GM23338 (cell line): Measurements from ENCODE around the gene ATXN7L2. TPM values are rescaled to one million over a fixed set of nuclear protein-coding genes. Genes with fewer than 3 reads are reported as not detected.

Experiments used
- ATAC-seq: fragments of 200-7000 bp; cut with Tn5 transposase; 3 replicates; pipeline ENCODE4 v1.9.1; 2020
- DNase-seq: peaks from one replicate; pipeline ENCODE4 v3.0.0-alpha.2; 2015; ENCODE audit warnings: low spot score
- H2AFZ ChIP-seq: fragments of 200-600 bp; sonication (generic); 2 replicates; pipeline ENCODE4 v1.8.0; 2016; ENCODE audit warnings: antibody characterized with exemption, mild to moderate bottlenecking, moderate library complexity
- H3F3A ChIP-seq: fragments of 200-600 bp; sonication (generic); replicated peaks from 2 replicates; pipeline ENCODE4 v1.8.0; 2017; ENCODE audit warnings: antibody characterized with exemption, mixed run types, low read depth
- H3K27ac ChIP-seq: fragments of 200-600 bp; sonication (generic); 2 replicates; pipeline ENCODE4 v1.6.1; 2016; ENCODE audit warnings: low read depth
- H3K27me3 ChIP-seq: fragments of 200-600 bp; sonication (generic); 2 replicates; pipeline ENCODE4 v1.8.0; 2016; ENCODE audit warnings: mild to moderate bottlenecking, mixed run types, moderate library complexity; ENCODE audit not compliant: insufficient read depth
- H3K36me3 ChIP-seq: fragments of 200-600 bp; sonication (generic); 2 replicates; pipeline ENCODE4 v1.8.0; 2016; ENCODE audit warnings: mild to moderate bottlenecking; ENCODE audit not compliant: insufficient read depth
- H3K4me1 ChIP-seq: fragments of 200-600 bp; sonication (generic); 2 replicates; pipeline ENCODE4 v1.8.0; 2016; ENCODE audit warnings: mild to moderate bottlenecking, moderate library complexity; ENCODE audit not compliant: insufficient read depth
- H3K4me2 ChIP-seq: fragments of 200-600 bp; sonication (generic); 2 replicates; pipeline ENCODE4 v1.7.1; 2017; ENCODE audit warnings: mixed run types
- H3K4me3 ChIP-seq: fragments of 200-600 bp; sonication (generic); 2 replicates; pipeline ENCODE4 v1.6.1; 2016; ENCODE audit warnings: mixed run types
- H3K79me2 ChIP-seq: fragments of 200-600 bp; sonication (generic); replicated peaks from 2 replicates; pipeline ENCODE4 v1.8.0; 2017; ENCODE audit warnings: mild to moderate bottlenecking; ENCODE audit not compliant: insufficient read depth
- H3K9me2 ChIP-seq: fragments of 200-600 bp; sonication (generic); 2 replicates; pipeline ENCODE4 v1.8.0; 2017; ENCODE audit not compliant: insufficient read depth
- H4K20me1 ChIP-seq: fragments of 200-600 bp; sonication (generic); replicated peaks from 2 replicates; pipeline ENCODE4 v1.8.0; 2017; ENCODE audit warnings: mild to moderate bottlenecking; ENCODE audit not compliant: insufficient read depth
- H3K27ac Mint-ChIP-seq: 2 replicates; pipeline ENCODE4 v1.8.0; 2020; ENCODE audit warnings: inconsistent platforms, mild to moderate bottlenecking, moderate library complexity, mixed read lengths
- H3K27me3 Mint-ChIP-seq: 3 replicates; pipeline ENCODE4 v1.8.0; 2022; ENCODE audit warnings: low read depth, mild to moderate bottlenecking, moderate library complexity, mixed read lengths, inconsistent platforms; ENCODE audit not compliant: insufficient read depth, poor library complexity
- H3K36me3 Mint-ChIP-seq: 3 replicates; pipeline ENCODE4 v1.8.0; 2021; ENCODE audit warnings: low read depth, mild to moderate bottlenecking, inconsistent platforms, moderate library complexity, mixed read lengths
- H3K4me1 Mint-ChIP-seq: 3 replicates; pipeline ENCODE4 v1.8.0; 2020; ENCODE audit warnings: mild to moderate bottlenecking, inconsistent platforms, mixed read lengths
- H3K4me3 Mint-ChIP-seq: 3 replicates; pipeline ENCODE4 v1.8.0; 2021; ENCODE audit warnings: moderate library complexity, mild to moderate bottlenecking, inconsistent platforms, mixed read lengths
- H3K9me3 Mint-ChIP-seq: 3 replicates; pipeline ENCODE4 v1.8.0; 2020; ENCODE audit warnings: moderate library complexity, mild to moderate bottlenecking, inconsistent platforms, mixed read lengths
- CREB1 ChIP-seq: fragments of 250-450 bp; sonication (Bioruptor Pico); IDR thresholded peaks from 2 replicates; pipeline ENCODE4 v1.5.0; 2020; ENCODE audit warnings: low read depth, mild to moderate bottlenecking, moderate library complexity
- EZH2 ChIP-seq: fragments of 200-600 bp; sonication (generic); IDR thresholded peaks from one replicate; pipeline ENCODE4 v1.8.0; 2017; ENCODE audit warnings: antibody characterized with exemption, mild to moderate bottlenecking, low read depth; ENCODE audit not compliant: unreplicated experiment
- EZH2phosphoT487 ChIP-seq: fragments of 200-600 bp; sonication (generic); IDR thresholded peaks from one replicate; pipeline ENCODE4 v1.8.1; 2018; ENCODE audit warnings: antibody characterized with exemption; ENCODE audit not compliant: unreplicated experiment
- JUNB ChIP-seq: IDR thresholded peaks from one replicate; pipeline ENCODE4 v1.6.1; 2016; ENCODE audit warnings: antibody characterized with exemption; ENCODE audit not compliant: unreplicated experiment
- NANOG ChIP-seq: IDR thresholded peaks from 2 replicates; pipeline ENCODE4 v1.6.1; 2016; ENCODE audit warnings: antibody characterized with exemption, borderline replicate concordance
- POLR2AphosphoS5 ChIP-seq: IDR thresholded peaks from 2 replicates; pipeline ENCODE4 v1.6.1; 2016; ENCODE audit warnings: antibody characterized with exemption, low read depth
- STAT1 ChIP-seq: IDR thresholded peaks from one replicate; pipeline ENCODE4 v1.6.1; 2016; ENCODE audit warnings: antibody characterized with exemption; ENCODE audit not compliant: unreplicated experiment
- ZNF114 ChIP-seq: fragments of 250-450 bp; sonication (Bioruptor Pico); IDR thresholded peaks from 2 replicates; pipeline ENCODE4 v1.5.0; 2020; ENCODE audit warnings: mild to moderate bottlenecking, moderate library complexity
- ZNF331 ChIP-seq: fragments of 250-450 bp; sonication (Bioruptor Pico); IDR thresholded peaks from 2 replicates; pipeline ENCODE4 v1.5.0; 2020; ENCODE audit warnings: low read depth, mild to moderate bottlenecking, moderate library complexity
- polyA plus RNA-seq: library from polyadenylated mRNA; unstranded; fragments of >200 nt; fragmentation: Nextera tagmentation; extraction: Ambion mirVana; gene quantifications from 2 replicates; pipeline ENCODE4 v1.2.1, GENCODE V29; 2016
- total RNA-seq: library from RNA; depleted of rRNA; stranded (reverse); fragments of >200 nt; shearing (Covaris generic); gene quantifications from 2 replicates; pipeline ENCODE4 v1.2.3, GENCODE V29; 2014
- TF ChIP-seq, protein P1 (sequence below): IDR thresholded peaks from one replicate; pipeline ENCODE4 v1.6.1; 2018; ENCODE audit warnings: antibody characterized with exemption; ENCODE audit not compliant: unreplicated experiment
- TF ChIP-seq, protein P2 (sequence below): fragments of 250-450 bp; sonication (Bioruptor Pico); IDR thresholded peaks from 2 replicates; pipeline ENCODE4 v1.5.0; 2020; ENCODE audit warnings: mild to moderate bottlenecking, moderate library complexity
- TF ChIP-seq, protein P3 (sequence below): IDR thresholded peaks from 2 replicates; pipeline ENCODE4 v1.6.1; 2016; ENCODE audit warnings: antibody characterized with exemption
- TF ChIP-seq, protein P4 (sequence below), 2 experiments: fragments of 200-600 bp in 1 of 2; sonication (generic) in 1 of 2; conservative IDR thresholded peaks; 2 replicates each; pipeline versions ENCODE4 v1.5.1 to v1.6.1; 2016 to 2017; ENCODE audit warnings: antibody characterized with exemption in 2 of 2, low read depth in 2 of 2, mild to moderate bottlenecking in 2 of 2, moderate library complexity in 1 of 2

The ATXN7L2 gene
- total and polyA plus RNA-seq, 2 experiments from 2014 or later, result 8.0 to 9.9 TPM

- peak within 1 kb of the TSS; percentile 66; the same call in 1 of the 2 replicates for H3K27ac ChIP-seq
- no peaks in the 10 kb centered on the region for H3K36me3 ChIP-seq
- DNase-seq (peak; percentile 89), ATAC-seq (peak; percentile 81)
- no peaks in the 10 kb centered on the region for H3K9me2 ChIP-seq
- peaks cover 14% of the 10 kb centered on the region for H3K4me1 Mint-ChIP-seq
- peak within 1 kb of the TSS; percentile 77 for H3K4me2 ChIP-seq
- no peaks in the 10 kb centered on the region for H3K79me2 ChIP-seq
- H3F3A ChIP-seq, result no peaks in the 10 kb centered on the region; the same call in 1 of the 2 replicates
- H3K4me3 Mint-ChIP-seq, result peak within 1 kb of the TSS; percentile 93
- no peaks in the 10 kb centered on the region for H4K20me1 ChIP-seq
- no peak for TF ChIP-seq ZNF114 (CRISPR knock-in tag)
- TF ChIP-seq, protein P1, sequence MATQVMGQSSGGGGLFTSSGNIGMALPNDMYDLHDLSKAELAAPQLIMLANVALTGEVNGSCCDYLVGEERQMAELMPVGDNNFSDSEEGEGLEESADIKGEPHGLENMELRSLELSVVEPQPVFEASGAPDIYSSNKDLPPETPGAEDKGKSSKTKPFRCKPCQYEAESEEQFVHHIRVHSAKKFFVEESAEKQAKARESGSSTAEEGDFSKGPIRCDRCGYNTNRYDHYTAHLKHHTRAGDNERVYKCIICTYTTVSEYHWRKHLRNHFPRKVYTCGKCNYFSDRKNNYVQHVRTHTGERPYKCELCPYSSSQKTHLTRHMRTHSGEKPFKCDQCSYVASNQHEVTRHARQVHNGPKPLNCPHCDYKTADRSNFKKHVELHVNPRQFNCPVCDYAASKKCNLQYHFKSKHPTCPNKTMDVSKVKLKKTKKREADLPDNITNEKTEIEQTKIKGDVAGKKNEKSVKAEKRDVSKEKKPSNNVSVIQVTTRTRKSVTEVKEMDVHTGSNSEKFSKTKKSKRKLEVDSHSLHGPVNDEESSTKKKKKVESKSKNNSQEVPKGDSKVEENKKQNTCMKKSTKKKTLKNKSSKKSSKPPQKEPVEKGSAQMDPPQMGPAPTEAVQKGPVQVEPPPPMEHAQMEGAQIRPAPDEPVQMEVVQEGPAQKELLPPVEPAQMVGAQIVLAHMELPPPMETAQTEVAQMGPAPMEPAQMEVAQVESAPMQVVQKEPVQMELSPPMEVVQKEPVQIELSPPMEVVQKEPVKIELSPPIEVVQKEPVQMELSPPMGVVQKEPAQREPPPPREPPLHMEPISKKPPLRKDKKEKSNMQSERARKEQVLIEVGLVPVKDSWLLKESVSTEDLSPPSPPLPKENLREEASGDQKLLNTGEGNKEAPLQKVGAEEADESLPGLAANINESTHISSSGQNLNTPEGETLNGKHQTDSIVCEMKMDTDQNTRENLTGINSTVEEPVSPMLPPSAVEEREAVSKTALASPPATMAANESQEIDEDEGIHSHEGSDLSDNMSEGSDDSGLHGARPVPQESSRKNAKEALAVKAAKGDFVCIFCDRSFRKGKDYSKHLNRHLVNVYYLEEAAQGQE, result no peak
- TF ChIP-seq, protein P2, sequence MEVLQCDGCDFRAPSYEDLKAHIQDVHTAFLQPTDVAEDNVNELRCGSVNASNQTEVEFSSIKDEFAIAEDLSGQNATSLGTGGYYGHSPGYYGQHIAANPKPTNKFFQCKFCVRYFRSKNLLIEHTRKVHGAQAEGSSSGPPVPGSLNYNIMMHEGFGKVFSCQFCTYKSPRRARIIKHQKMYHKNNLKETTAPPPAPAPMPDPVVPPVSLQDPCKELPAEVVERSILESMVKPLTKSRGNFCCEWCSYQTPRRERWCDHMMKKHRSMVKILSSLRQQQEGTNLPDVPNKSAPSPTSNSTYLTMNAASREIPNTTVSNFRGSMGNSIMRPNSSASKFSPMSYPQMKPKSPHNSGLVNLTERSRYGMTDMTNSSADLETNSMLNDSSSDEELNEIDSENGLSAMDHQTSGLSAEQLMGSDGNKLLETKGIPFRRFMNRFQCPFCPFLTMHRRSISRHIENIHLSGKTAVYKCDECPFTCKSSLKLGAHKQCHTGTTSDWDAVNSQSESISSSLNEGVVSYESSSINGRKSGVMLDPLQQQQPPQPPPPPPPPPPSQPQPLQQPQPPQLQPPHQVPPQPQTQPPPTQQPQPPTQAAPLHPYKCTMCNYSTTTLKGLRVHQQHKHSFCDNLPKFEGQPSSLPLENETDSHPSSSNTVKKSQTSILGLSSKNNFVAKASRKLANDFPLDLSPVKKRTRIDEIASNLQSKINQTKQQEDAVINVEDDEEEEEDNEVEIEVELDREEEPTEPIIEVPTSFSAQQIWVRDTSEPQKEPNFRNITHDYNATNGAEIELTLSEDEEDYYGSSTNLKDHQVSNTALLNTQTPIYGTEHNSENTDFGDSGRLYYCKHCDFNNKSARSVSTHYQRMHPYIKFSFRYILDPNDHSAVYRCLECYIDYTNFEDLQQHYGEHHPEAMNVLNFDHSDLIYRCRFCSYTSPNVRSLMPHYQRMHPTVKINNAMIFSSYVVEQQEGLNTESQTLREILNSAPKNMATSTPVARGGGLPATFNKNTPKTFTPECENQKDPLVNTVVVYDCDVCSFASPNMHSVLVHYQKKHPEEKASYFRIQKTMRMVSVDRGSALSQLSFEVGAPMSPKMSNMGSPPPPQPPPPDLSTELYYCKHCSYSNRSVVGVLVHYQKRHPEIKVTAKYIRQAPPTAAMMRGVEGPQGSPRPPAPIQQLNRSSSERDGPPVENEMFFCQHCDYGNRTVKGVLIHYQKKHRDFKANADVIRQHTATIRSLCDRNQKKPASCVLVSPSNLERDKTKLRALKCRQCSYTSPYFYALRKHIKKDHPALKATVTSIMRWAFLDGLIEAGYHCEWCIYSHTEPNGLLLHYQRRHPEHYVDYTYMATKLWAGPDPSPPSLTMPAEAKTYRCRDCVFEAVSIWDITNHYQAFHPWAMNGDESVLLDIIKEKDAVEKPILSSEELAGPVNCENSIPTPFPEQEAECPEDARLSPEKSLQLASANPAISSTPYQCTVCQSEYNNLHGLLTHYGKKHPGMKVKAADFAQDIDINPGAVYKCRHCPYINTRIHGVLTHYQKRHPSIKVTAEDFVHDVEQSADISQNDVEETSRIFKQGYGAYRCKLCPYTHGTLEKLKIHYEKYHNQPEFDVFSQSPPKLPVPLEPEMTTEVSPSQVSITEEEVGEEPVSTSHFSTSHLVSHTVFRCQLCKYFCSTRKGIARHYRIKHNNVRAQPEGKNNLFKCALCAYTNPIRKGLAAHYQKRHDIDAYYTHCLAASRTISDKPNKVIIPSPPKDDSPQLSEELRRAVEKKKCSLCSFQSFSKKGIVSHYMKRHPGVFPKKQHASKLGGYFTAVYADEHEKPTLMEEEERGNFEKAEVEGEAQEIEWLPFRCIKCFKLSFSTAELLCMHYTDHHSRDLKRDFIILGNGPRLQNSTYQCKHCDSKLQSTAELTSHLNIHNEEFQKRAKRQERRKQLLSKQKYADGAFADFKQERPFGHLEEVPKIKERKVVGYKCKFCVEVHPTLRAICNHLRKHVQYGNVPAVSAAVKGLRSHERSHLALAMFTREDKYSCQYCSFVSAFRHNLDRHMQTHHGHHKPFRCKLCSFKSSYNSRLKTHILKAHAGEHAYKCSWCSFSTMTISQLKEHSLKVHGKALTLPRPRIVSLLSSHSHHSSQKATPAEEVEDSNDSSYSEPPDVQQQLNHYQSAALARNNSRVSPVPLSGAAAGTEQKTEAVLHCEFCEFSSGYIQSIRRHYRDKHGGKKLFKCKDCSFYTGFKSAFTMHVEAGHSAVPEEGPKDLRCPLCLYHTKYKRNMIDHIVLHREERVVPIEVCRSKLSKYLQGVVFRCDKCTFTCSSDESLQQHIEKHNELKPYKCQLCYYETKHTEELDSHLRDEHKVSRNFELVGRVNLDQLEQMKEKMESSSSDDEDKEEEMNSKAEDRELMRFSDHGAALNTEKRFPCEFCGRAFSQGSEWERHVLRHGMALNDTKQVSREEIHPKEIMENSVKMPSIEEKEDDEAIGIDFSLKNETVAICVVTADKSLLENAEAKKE (CRISPR knock-in tag), result no peak
- TF ChIP-seq JUNB, result no peak
- TF ChIP-seq, protein P3, sequence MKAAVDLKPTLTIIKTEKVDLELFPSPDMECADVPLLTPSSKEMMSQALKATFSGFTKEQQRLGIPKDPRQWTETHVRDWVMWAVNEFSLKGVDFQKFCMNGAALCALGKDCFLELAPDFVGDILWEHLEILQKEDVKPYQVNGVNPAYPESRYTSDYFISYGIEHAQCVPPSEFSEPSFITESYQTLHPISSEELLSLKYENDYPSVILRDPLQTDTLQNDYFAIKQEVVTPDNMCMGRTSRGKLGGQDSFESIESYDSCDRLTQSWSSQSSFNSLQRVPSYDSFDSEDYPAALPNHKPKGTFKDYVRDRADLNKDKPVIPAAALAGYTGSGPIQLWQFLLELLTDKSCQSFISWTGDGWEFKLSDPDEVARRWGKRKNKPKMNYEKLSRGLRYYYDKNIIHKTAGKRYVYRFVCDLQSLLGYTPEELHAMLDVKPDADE, result 0 out of 2 replicates have a peak, but pooled peaks have one; percentile 42
- peak; percentile 45; the same call in 1 of the 2 replicates for TF ChIP-seq CREB1 (CRISPR knock-in tag)
- TF ChIP-seq EZH2, result no peak
- TF ChIP-seq ZNF331 (CRISPR knock-in tag), result no peak
- no peak for TF ChIP-seq NANOG
- no peak for TF ChIP-seq EZH2phosphoT487
- peak; percentile 67 for TF ChIP-seq POLR2AphosphoS5
- TF ChIP-seq, protein P4, sequence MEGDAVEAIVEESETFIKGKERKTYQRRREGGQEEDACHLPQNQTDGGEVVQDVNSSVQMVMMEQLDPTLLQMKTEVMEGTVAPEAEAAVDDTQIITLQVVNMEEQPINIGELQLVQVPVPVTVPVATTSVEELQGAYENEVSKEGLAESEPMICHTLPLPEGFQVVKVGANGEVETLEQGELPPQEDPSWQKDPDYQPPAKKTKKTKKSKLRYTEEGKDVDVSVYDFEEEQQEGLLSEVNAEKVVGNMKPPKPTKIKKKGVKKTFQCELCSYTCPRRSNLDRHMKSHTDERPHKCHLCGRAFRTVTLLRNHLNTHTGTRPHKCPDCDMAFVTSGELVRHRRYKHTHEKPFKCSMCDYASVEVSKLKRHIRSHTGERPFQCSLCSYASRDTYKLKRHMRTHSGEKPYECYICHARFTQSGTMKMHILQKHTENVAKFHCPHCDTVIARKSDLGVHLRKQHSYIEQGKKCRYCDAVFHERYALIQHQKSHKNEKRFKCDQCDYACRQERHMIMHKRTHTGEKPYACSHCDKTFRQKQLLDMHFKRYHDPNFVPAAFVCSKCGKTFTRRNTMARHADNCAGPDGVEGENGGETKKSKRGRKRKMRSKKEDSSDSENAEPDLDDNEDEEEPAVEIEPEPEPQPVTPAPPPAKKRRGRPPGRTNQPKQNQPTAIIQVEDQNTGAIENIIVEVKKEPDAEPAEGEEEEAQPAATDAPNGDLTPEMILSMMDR (conservative IDR thresholded peaks at IDR 0.05; ENCODE audit: low read depth in 2 of 2), result peak; percentile 83 to 85
- TF ChIP-seq STAT1, result no peak
- peaks cover 12% of the 10 kb centered on the region; the same call in 2 of the 3 replicates for H3K36me3 Mint-ChIP-seq
- peaks cover 18% of the 10 kb centered on the region for H3K27me3 Mint-ChIP-seq
- H3K4me1 ChIP-seq, result peaks cover 12% of the 10 kb centered on the region
- peak within 1 kb of the TSS; percentile 94 for H2AFZ ChIP-seq
- no peaks in the 10 kb centered on the region for H3K9me3 Mint-ChIP-seq
- peak within 1 kb of the TSS; percentile 70; the same call in 1 of the 2 replicates for H3K27ac Mint-ChIP-seq
- no peaks in the 10 kb centered on the region for H3K27me3 ChIP-seq
- peak within 1 kb of the TSS; percentile 95 for H3K4me3 ChIP-seq
Measured at GRCh38 chr1:109493805-109494539, 10.3 kb downstream of the ATXN7L2 start, which contains the start of gene CYB561D1. TSS of gene CYB561D1 (plus strand) at chr1:109494094. CDS start at chr1:109494140, 46 bp downstream.
